HepG2 (cell line): ENCODE measurements around the gene SRC. TPM values are rescaled to one million over a fixed set of nuclear protein-coding genes. Genes with fewer than 3 reads are reported as not detected.

ENCODE experiments used
- ATAC-seq: fragments of 200-7000 bp; cut with Tn5 transposase; 3 replicates; pipeline ENCODE4 v1.9.1; 2020; ENCODE audit warnings: mild to moderate bottlenecking, moderate library complexity
- BruUV-seq: library from RNA; stranded (reverse); fragments of 400-500 nt; replicated peaks from 2 replicates; lab custom pipeline; 2021; lab: Mats Ljungman, UMichigan
- CTCF ChIA-PET: fragments of 300-600 bp; formaldehyde crosslinking; extraction: SDS; loops from one replicate; lab custom pipeline; 2021; ENCODE audit warnings: low total read pairs, inconsistent platforms, low intra/inter-chr PET ratio; lab: Yijun Ruan, JAX
- POLR2A ChIA-PET: fragments of 350-600 bp; sonication (Branson Sonifier 250); formaldehyde crosslinking; loops from one replicate; lab custom pipeline; 2020; ENCODE audit warnings: antibody characterized with exemption, inconsistent platforms; lab: Yijun Ruan, JAX
- DNase-seq: peaks from one replicate; pipeline ENCODE4 v3.0.0-alpha.2; 2015; ENCODE audit warnings: low spot score
- FAIRE-seq: peaks from 3 replicates; lab custom pipeline; 2011; peaks lifted over from hg19 to GRCh38; lab: Jason Lieb, UNC
- H2AFZ ChIP-seq: one replicate; pipeline ENCODE4 v1.6.1; 2011; ENCODE audit warnings: low read length, inconsistent platforms
- H3K27ac ChIP-seq: fragments of 300-600 bp; 3 replicates; pipeline ENCODE4 v1.8.0; 2011; ENCODE audit warnings: mixed run types, mild to moderate bottlenecking, mixed read lengths, low read length, inconsistent platforms; ENCODE audit not compliant: insufficient read depth; ENCODE audit errors: extremely low read length
- H3K27me3 ChIP-seq, 2 experiments: fragments of 200-600 bp in 1 of 2; 2 replicates in 1 of 2; 3 replicates in 1 of 2; pipeline versions ENCODE4 v1.6.0 to v1.8.0; 2011; ENCODE audit warnings: low read length in 2 of 2, mild to moderate bottlenecking in 2 of 2, moderate library complexity in 2 of 2, inconsistent platforms in 1 of 2; ENCODE audit not compliant: insufficient read depth in 2 of 2, control insufficient read depth in 1 of 2
- H3K36me3 ChIP-seq, 2 experiments: fragments of 200-600 bp in 1 of 2; replicated peaks in 1 of 2; 2 replicates in 1 of 2; 3 replicates in 1 of 2; pipeline versions ENCODE4 v1.5.1 to v1.8.0; 2011; ENCODE audit warnings: low read length in 2 of 2, inconsistent platforms in 1 of 2; ENCODE audit not compliant: insufficient read depth in 2 of 2, control insufficient read depth in 1 of 2
- H3K4me1 ChIP-seq: 2 replicates; pipeline ENCODE4 v1.5.1; 2012; ENCODE audit warnings: low read length, inconsistent platforms; ENCODE audit not compliant: insufficient read depth
- H3K4me2 ChIP-seq: 2 replicates; pipeline ENCODE4 v1.6.0; 2011; ENCODE audit warnings: low read depth, low read length, inconsistent platforms
- H3K4me3 ChIP-seq, 3 experiments: fragments of 200-600 bp in 1 of 3; sonication (generic), shearing (Covaris generic) in 1 of 3; replicated peaks in 1 of 3; 2 replicates each; pipeline ENCODE4 v1.5.1; 2011 to 2016; ENCODE audit warnings: low read length in 3 of 3, inconsistent platforms in 2 of 3, low read depth in 2 of 3, mild to moderate bottlenecking in 2 of 3, control low read depth in 1 of 3, mixed read lengths in 1 of 3; ENCODE audit not compliant: insufficient read depth in 1 of 3
- H3K79me2 ChIP-seq: one replicate; pipeline ENCODE4 v1.6.1; 2011; ENCODE audit warnings: low read length, inconsistent platforms; ENCODE audit not compliant: insufficient read depth
- H3K9ac ChIP-seq: 2 replicates; pipeline ENCODE4 v1.6.0; 2011; ENCODE audit warnings: mild to moderate bottlenecking, low read depth, low read length, inconsistent platforms; ENCODE audit not compliant: insufficient read depth
- H3K9me3 ChIP-seq: 2 replicates; pipeline ENCODE4 v1.5.1; 2012; ENCODE audit warnings: mild to moderate bottlenecking, low read length
- H4K20me1 ChIP-seq: 2 replicates; pipeline ENCODE4 v1.6.0; 2011; ENCODE audit warnings: inconsistent platforms, mild to moderate bottlenecking, low read length, moderate library complexity; ENCODE audit not compliant: insufficient read depth
- AKAP8 ChIP-seq: sonication (generic); formaldehyde crosslinking; IDR thresholded peaks from 2 replicates; pipeline ENCODE4 v1.5.1; 2020; ENCODE audit warnings: mild to moderate bottlenecking, missing genetic modification reagents
- ESRRA ChIP-seq: sonication (generic); formaldehyde crosslinking; IDR thresholded peaks from 2 replicates; pipeline ENCODE4 v1.5.1; 2020; ENCODE audit warnings: mild to moderate bottlenecking, low read depth, missing genetic modification reagents
- HDAC2 ChIP-seq: sonication (generic); formaldehyde crosslinking; IDR thresholded peaks from 2 replicates; pipeline ENCODE4 v1.4.0; 2020; ENCODE audit warnings: missing genetic modification reagents
- KLF15 ChIP-seq: sonication (generic); formaldehyde crosslinking; IDR thresholded peaks from 2 replicates; pipeline ENCODE4 v1.8.1; 2023; ENCODE audit warnings: borderline replicate concordance, mild to moderate bottlenecking, inconsistent platforms, missing genetic modification reagents, mixed read lengths
- MIER3 ChIP-seq: IDR thresholded peaks from 2 replicates; pipeline ENCODE4 v1.6.1; 2016; ENCODE audit warnings: missing compliant biosample characterization, borderline replicate concordance
- MTF2 ChIP-seq: sonication (generic); formaldehyde crosslinking; IDR thresholded peaks from 2 replicates; pipeline ENCODE4 v1.5.0; 2020; ENCODE audit warnings: missing genetic modification reagents, borderline replicate concordance
- PRPF4 ChIP-seq: fragments of 200-400 bp; formaldehyde crosslinking; IDR thresholded peaks from 2 replicates; pipeline ENCODE4 v1.6.1; 2016; ENCODE audit warnings: low read length, low read depth; ENCODE audit not compliant: poor library complexity, severe bottlenecking
- RFXAP ChIP-seq: sonication (generic); formaldehyde crosslinking; IDR thresholded peaks from 2 replicates; pipeline ENCODE4 v1.4.0; 2020; ENCODE audit warnings: missing genetic modification reagents, borderline replicate concordance
- TBL1XR1 ChIP-seq: fragments of 150-350 bp; IDR thresholded peaks from 2 replicates; pipeline ENCODE4 v1.6.1; 2014; ENCODE audit warnings: borderline replicate concordance, low read length; ENCODE audit not compliant: partially characterized antibody
- TCF12 ChIP-seq, 2 experiments: fragments of 450-650 bp in 1 of 2; sonication (generic) in 1 of 2; formaldehyde crosslinking in 1 of 2; IDR thresholded peaks; 2 replicates each; pipeline versions ENCODE4 v1.6.1 to v1.8.0; 2017 to 2022; ENCODE audit warnings: antibody characterized with exemption in 1 of 2, mild to moderate bottlenecking in 1 of 2, missing genetic modification reagents in 1 of 2, moderate library complexity in 1 of 2
- TEAD2 ChIP-seq: sonication (generic); formaldehyde crosslinking; IDR thresholded peaks from 2 replicates; pipeline ENCODE4 v1.9.0; 2021; ENCODE audit warnings: missing genetic modification reagents
- ZBTB21 ChIP-seq: sonication (generic); formaldehyde crosslinking; IDR thresholded peaks from 2 replicates; pipeline ENCODE4 v1.4.0; 2020; ENCODE audit warnings: missing genetic modification reagents
- ZNF253 ChIP-seq: sonication (generic); formaldehyde crosslinking; IDR thresholded peaks from 2 replicates; pipeline ENCODE4 v1.8.0; 2022; ENCODE audit warnings: mild to moderate bottlenecking, missing genetic modification reagents, borderline replicate concordance
- ZNF256 ChIP-seq: sonication (generic); formaldehyde crosslinking; conservative IDR thresholded peaks from 2 replicates; pipeline ENCODE4 v1.4.0; 2020; ENCODE audit warnings: missing genetic modification reagents
- ZNF563 ChIP-seq: sonication (generic); formaldehyde crosslinking; IDR thresholded peaks from 2 replicates; pipeline ENCODE4 v1.8.0; 2022; ENCODE audit warnings: mild to moderate bottlenecking, moderate library complexity, missing genetic modification reagents
- ZSCAN30 ChIP-seq: sonication (generic); formaldehyde crosslinking; IDR thresholded peaks from 2 replicates; pipeline ENCODE4 v1.5.0; 2020; ENCODE audit warnings: mild to moderate bottlenecking, missing genetic modification reagents
- WGBS: methylation state at CpG from one replicate; pipeline ENCODE4 v1.1.6; 2017; ENCODE audit warnings: low lambda C conversion rate; 5-methylcytosine and 5-hydroxymethylcytosine counted together
- in situ Hi-C: cut with HindIII; loops from 2 replicates; pipeline ENCODE4 v1.10.0; 2017; ENCODE audit warnings: low pct_unique_long_range_greater_than_20kb; ENCODE audit not compliant: extremely low pct_ligation_motif_present
- intact Hi-C: fragments of 100-400 bp; cut with micrococcal nuclease; formaldehyde crosslinking; loops from one replicate; pipeline ENCODE4 v1.10.0; 2022; ENCODE audit not compliant: unreplicated experiment
- polyA plus RNA-seq, 8 experiments: library from polyadenylated mRNA; depleted of rRNA in 3 of 8; stranded (reverse) in 7 of 8; unstranded in 1 of 8; fragments of >200 nt; fragmentation: Illumina TruSeq in 4 of 8; extraction: Trizol in 4 of 8; gene quantifications; 2 replicates each; pipeline versions ENCODE4 v1.2.1 to v1.2.3, GENCODE V29; 2011 to 2016; ENCODE audit warnings: low read depth in 4 of 8, missing spikeins in 1 of 8, mixed read lengths in 1 of 8; ENCODE audit not compliant: insufficient read depth in 1 of 8
- total RNA-seq, 5 experiments: library from RNA; depleted of rRNA; stranded (reverse); fragments of >200 nt; fragmentation: Illumina TruSeq; extraction: Trizol; gene quantifications; 2 replicates each; pipeline ENCODE4 v1.2.3, GENCODE V29; 2016; ENCODE audit warnings: low read depth in 1 of 5
- TF ChIP-seq, protein P1 (sequence below): IDR thresholded peaks from 2 replicates; pipeline ENCODE4 v1.6.1; 2018; ENCODE audit warnings: missing genetic modification reagents, mild to moderate bottlenecking, missing compliant biosample characterization
- TF ChIP-seq, protein P2 (sequence below): fragments of 450-650 bp; IDR thresholded peaks from 2 replicates; pipeline ENCODE4 v1.6.1; 2017

Gene SRC
- total and polyA plus RNA-seq, 2 of the 13 experiments (the other 11 are each of a cell fraction or from before 2014, with no cell fraction given) = 54.7 to 192 TPM

DNA sequence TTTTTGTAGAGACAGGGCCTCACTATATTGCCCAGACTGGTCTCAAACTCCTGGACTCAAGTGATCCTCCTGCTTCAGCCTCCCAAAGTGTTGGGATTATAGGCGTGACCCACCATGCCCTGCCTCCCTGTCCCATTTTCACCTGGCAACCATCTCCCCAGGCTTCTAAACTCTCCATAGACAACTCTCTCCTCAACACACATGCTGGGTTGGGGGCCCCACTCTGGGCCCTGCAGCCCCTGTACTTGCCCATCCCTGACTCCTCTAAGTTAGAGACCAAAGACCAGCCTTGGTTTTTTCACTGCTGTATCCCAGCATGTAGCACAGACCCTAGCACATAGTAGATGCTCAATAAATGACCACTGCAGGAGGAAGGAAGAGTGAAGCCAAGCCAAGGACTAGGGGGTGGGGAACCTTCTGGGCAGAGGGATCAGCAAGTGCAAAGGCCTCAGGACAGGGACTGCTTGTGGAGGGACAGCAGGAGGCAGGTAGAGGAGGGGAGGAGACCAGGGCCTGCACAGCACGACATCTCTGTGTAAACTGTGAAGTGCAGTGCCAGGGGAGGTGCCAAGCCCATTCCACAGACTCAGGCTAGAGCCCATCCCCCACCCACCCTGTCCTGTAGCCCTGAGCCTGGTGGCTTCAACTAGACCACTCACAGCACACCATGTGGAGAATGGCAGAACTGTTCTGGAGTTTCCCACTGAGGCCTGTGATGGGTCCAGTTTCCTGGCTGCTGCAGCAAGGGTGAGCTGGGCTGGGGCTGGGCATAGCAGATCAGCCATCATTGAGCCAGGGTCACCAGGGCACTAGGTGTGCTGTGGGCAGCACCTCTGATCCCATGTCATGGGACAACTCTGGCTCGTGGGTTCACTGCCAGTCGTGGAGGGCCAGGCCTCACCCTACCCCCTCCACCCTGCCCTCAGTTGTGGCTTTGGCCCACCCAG lies 3.4 kb upstream of the SRC start (continued):
- TF ChIP-seq MIER3 = no peak

DNA sequence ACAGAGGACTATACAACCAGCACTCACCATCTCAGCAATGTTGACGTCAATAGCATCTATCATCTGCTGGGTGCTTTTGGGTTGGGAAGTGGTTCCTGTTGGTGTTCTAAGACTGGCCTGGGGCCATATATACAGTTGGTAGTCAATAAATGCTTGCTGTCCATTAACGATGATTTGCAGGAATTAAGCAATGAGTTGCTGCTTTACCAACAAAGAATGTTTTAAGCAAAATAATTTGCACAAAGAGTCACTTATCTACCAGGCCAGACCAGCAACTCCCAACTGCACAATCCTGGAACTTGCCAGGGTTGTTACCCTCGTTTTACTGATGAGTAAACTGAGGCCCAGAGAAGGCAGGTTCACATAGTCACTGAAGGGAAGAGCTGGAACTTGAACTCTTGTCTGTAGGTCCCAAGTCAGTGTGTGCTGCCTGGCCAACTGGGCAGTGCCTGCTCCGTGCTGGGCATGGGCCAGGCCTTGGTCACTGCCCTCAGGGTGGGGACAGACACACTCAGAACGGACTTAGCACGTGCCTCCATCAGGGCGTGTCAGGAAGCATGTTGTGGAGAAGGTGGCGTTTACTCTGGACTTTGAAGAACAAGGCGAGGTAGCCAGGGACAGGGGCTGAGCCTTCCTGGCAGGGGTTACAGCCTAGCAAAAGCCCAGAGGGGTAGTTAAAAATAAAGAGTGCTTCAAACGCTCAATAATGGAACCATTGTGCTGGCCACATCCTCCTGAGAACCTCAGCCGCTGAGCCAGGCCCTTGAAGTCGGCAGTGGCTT lies 2.5 kb upstream of the SRC start:
- Histone ChIP-seq H2AFZ (peak overlapping the region; percentile 6), H4K20me1 (peaks cover 18% of the 10 kb centered on the region), H3K27ac (peak overlapping the region; percentile 81), H3K4me1 (peaks cover 79% of the 10 kb centered on the region), H3K9me3 (no peaks in the 10 kb centered on the region), H3K9ac (peak overlapping the region; percentile 77), H3K36me3 (peaks cover 2 to 6% of the 10 kb centered on the region in 2 experiments), H3K79me2 (peaks cover 36% of the 10 kb centered on the region), H3K27me3 (peaks cover 0 to 5% of the 10 kb centered on the region in 2 experiments; a peak in 1 of 5 replicates), H3K4me2 (peak overlapping the region; percentile 92), H3K4me3 (peak overlapping the region; percentile 78 to 89 (median 80); a peak in 5 of 6 replicates)
- BruUV-seq = no TSS peak
- intact Hi-C loops (loop anchor here (2.0 kb wide), 1 partner anchor 189 kb away; no protein-coding TSS in a partner anchor), in situ Hi-C loops (no loop called here)
- CTCF ChIA-PET = no interaction called here
- peak; percentile 53 for DNase-seq
- no peak; the same call in 2 of the 3 replicates for ATAC-seq
- POLR2A ChIA-PET = interaction anchor here (0.7 to 4.0 kb wide), 18 partner anchors 7 to 800 kb away, joined by 3 to 59 read pairs (median 8); partner anchors contain the start of genes BLCAP, MANBAL, MROH8 and RPN2
- 9% methylated on average over 12 of the region's 12 CpGs for whole genome bisulfite sequencing
- FAIRE-seq = peak; percentile 49
- peak; percentile 64 for TF ChIP-seq HDAC2 (CRISPR knock-in tag)
- no peak for TF ChIP-seq ZNF256 (CRISPR knock-in tag)
- TF ChIP-seq PRPF4 = no peak
- TF ChIP-seq TBL1XR1 = no peak
- TF ChIP-seq ZNF253 (CRISPR knock-in tag) = no peak
- peak; percentile 10; the same call in 1 of the 2 replicates for TF ChIP-seq AKAP8 (CRISPR knock-in tag)
- TF ChIP-seq RFXAP = no peak
- TF ChIP-seq ZNF563 = no peak; the same call in 1 of the 2 replicates
- TF ChIP-seq, protein P1, sequence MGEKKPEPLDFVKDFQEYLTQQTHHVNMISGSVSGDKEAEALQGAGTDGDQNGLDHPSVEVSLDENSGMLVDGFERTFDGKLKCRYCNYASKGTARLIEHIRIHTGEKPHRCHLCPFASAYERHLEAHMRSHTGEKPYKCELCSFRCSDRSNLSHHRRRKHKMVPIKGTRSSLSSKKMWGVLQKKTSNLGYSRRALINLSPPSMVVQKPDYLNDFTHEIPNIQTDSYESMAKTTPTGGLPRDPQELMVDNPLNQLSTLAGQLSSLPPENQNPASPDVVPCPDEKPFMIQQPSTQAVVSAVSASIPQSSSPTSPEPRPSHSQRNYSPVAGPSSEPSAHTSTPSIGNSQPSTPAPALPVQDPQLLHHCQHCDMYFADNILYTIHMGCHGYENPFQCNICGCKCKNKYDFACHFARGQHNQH (CRISPR knock-in tag) = peak; percentile 27; the same call in 1 of the 2 replicates
- TF ChIP-seq, protein P2, sequence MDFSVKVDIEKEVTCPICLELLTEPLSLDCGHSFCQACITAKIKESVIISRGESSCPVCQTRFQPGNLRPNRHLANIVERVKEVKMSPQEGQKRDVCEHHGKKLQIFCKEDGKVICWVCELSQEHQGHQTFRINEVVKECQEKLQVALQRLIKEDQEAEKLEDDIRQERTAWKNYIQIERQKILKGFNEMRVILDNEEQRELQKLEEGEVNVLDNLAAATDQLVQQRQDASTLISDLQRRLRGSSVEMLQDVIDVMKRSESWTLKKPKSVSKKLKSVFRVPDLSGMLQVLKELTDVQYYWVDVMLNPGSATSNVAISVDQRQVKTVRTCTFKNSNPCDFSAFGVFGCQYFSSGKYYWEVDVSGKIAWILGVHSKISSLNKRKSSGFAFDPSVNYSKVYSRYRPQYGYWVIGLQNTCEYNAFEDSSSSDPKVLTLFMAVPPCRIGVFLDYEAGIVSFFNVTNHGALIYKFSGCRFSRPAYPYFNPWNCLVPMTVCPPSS = no peak
- no peak for TF ChIP-seq TCF12 (IDR thresholded peaks at IDR 0.05)
- TF ChIP-seq TCF12 (CRISPR knock-in tag; IDR thresholded peaks at IDR 0.05) = no peak
- no peak for TF ChIP-seq MTF2 (CRISPR knock-in tag)
- no peak for TF ChIP-seq ZBTB21 (CRISPR knock-in tag)
- no peak for TF ChIP-seq KLF15 (CRISPR knock-in tag)
- TF ChIP-seq ZSCAN30 (CRISPR knock-in tag) = no peak
- 0 out of 2 replicates have a peak, but pooled peaks have one; percentile 27 for TF ChIP-seq TEAD2 (CRISPR knock-in tag)
- TF ChIP-seq ESRRA (CRISPR knock-in tag) = no peak
